Prostate gland (tissue), 2 donors: Measurements from ENCODE around the gene LARGE1.

Source experiments
- CTCF ChIP-seq, 4 experiments: fragments of 200-600 bp in 2 of 4; fragments of 450-650 bp in 2 of 4; sonication (generic) in 2 of 4; IDR thresholded peaks; 1 replicate in 3 of 4; 2 replicates in 1 of 4; pipeline ENCODE4 v1.5.1; 2016 to 2019; ENCODE audit warnings: antibody characterized with exemption in 4 of 4, mild to moderate bottlenecking in 2 of 4, moderate library complexity in 2 of 4
- POLR2AphosphoS5 ChIP-seq: sonication (generic); formaldehyde crosslinking; IDR thresholded peaks from one replicate; pipeline ENCODE4 v1.6.1; 2017; ENCODE audit warnings: antibody characterized with exemption

GRCh38 chr22:33861216-33861875 lies 58.9 kb downstream of the LARGE1 start:
- no peak for TF ChIP-seq POLR2AphosphoS5
- TF ChIP-seq CTCF (IDR thresholded peaks at IDR 0.05): no peak
